Body of pancreas (tissue), 4 donors: ENCODE measurements around the gene PCDHGA12.
"Not testable (repeated sequence)": the region's sequence is repeated elsewhere in the genome, so short reads cannot be mapped to it uniquely, and the experiment has no call there.

Experiments
- CTCF ChIP-seq, 7 experiments: fragments of 450-650 bp in 4 of 7; fragments of 200-600 bp in 3 of 7; sonication (generic) in 3 of 7; IDR thresholded peaks; one replicate each; pipeline ENCODE4 v1.5.1; 2016 to 2019; ENCODE audit warnings: antibody characterized with exemption in 7 of 7
- POLR2A ChIP-seq, 3 donors: fragments of 450-650 bp; IDR thresholded peaks; one replicate each; pipeline ENCODE4 v1.6.1; 2016; ENCODE audit warnings: antibody characterized with exemption in 3 of 3, mild to moderate bottlenecking in 2 of 3

- not testable (repeated sequence) for TF ChIP-seq CTCF, POLR2A (IDR thresholded peaks at IDR 0.05)
Measured at GRCh38 chr5:141415275-141415618, 15.1 kb upstream of the PCDHGA12 start.
